ENCODE measurements around the gene MED9. TPM values are rescaled to one million over a fixed set of nuclear protein-coding genes. Genes with fewer than 3 reads are reported as not detected.

The MED9 gene
- total RNA-seq, 1 donor from 2014 or later: 19.3 TPM

DNA sequence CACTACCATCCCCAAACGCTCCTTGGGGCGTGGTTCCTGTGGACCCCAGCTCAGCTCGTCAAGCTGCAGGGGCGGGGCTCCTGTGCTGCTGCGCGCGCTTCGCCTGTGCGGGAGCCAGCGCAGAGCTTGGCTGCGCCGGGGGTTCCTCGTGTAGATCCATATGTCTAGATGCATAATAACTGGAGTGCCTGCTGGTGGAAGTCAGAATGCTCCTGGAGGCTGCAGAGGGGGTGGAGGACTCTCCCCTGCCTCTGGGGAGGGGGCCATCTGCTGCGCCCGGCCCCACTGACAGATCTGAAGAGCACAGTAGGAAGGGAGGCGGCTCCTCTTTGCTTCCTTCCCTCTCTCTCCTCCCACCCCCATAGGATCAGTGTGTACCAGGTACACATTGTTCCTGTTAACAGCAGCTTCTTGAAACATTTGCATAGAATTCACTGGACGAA is 14.8 kb downstream of the MED9 start:
- Mint-ChIP-seq H3K9me3 (no peaks in the 10 kb centered on the region), H3K27ac (peak overlapping the region; percentile 42), H3K27me3 (peaks cover 20% of the 10 kb centered on the region), H3K36me3 (peaks cover 28% of the 10 kb centered on the region), H3K4me1 (ENCODE audit: unreplicated experiment) (peaks cover 14% of the 10 kb centered on the region), H3K4me3 (no peak overlapping the region)
- DNase-seq (ENCODE audit: extremely low spot score, unreplicated experiment): no peak
- TF ChIP-seq, protein P1, sequence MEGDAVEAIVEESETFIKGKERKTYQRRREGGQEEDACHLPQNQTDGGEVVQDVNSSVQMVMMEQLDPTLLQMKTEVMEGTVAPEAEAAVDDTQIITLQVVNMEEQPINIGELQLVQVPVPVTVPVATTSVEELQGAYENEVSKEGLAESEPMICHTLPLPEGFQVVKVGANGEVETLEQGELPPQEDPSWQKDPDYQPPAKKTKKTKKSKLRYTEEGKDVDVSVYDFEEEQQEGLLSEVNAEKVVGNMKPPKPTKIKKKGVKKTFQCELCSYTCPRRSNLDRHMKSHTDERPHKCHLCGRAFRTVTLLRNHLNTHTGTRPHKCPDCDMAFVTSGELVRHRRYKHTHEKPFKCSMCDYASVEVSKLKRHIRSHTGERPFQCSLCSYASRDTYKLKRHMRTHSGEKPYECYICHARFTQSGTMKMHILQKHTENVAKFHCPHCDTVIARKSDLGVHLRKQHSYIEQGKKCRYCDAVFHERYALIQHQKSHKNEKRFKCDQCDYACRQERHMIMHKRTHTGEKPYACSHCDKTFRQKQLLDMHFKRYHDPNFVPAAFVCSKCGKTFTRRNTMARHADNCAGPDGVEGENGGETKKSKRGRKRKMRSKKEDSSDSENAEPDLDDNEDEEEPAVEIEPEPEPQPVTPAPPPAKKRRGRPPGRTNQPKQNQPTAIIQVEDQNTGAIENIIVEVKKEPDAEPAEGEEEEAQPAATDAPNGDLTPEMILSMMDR (conservative IDR thresholded peaks at IDR 0.05): no peak

DNA sequence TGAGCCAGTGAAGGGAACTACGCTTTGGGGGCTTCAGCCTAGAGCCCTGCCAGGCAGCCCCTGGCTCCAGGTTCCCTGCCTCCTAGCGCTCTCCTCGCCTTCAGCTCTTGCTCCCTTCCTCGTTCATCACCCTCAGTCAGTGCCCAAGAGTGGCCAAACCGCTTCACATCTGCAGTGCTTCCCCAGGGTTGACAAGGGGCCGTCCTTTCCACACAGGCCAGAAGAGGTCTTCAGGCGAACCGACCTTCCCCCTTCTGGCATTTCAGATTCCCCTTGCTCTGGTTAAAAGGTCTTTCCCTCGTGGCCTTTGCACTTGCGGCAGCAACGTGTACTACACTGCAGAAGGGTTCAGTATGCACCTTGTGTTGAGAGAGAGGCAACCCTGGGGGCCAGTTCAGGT is 15.3 kb downstream of the MED9 start:
- Mint-ChIP-seq H3K4me3 (peak overlapping the region; percentile 62), H3K27me3 (peaks cover 20% of the 10 kb centered on the region), H3K36me3 (peaks cover 25% of the 10 kb centered on the region), H3K4me1 (ENCODE audit: unreplicated experiment) (peaks cover 14% of the 10 kb centered on the region), H3K9me3 (no peaks in the 10 kb centered on the region), H3K27ac (peak overlapping the region; percentile 42)
- TF ChIP-seq, protein P1 (conservative IDR thresholded peaks at IDR 0.05): no peak
- DNase-seq (ENCODE audit: extremely low spot score, unreplicated experiment): no peak

DNA sequence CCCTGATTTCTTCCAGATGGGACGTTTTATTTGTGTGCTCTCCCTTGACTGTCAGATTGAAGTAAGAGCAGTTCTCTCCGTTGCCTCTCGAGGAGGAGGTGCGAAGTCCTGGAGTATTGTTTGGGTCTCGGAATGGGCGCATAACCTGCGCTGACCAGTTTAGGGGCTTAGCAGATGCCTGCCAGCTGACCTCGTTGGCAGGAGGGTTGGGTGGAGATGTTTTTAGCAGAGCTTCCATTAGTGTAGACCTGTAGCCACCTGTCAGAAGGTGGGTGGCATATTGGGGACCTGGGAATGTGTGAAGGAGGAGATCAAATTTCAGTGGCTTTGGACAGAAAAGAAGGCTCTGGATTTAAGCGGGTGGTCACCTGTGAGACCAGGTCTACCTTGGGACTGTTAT is 15.8 kb downstream of the MED9 start:
- peak overlapping the region; percentile 42 for H3K27ac Mint-ChIP-seq
- H3K4me1 Mint-ChIP-seq (ENCODE audit: unreplicated experiment): peaks cover 14% of the 10 kb centered on the region
- DNase-seq (ENCODE audit: extremely low spot score, unreplicated experiment): no peak
- peaks cover 20% of the 10 kb centered on the region for H3K27me3 Mint-ChIP-seq
- no peaks in the 10 kb centered on the region for H3K9me3 Mint-ChIP-seq
- peak overlapping the region; percentile 62 for H3K4me3 Mint-ChIP-seq
- H3K36me3 Mint-ChIP-seq: peaks cover 21% of the 10 kb centered on the region
- TF ChIP-seq, protein P1 (conservative IDR thresholded peaks at IDR 0.05): no peak

DNA sequence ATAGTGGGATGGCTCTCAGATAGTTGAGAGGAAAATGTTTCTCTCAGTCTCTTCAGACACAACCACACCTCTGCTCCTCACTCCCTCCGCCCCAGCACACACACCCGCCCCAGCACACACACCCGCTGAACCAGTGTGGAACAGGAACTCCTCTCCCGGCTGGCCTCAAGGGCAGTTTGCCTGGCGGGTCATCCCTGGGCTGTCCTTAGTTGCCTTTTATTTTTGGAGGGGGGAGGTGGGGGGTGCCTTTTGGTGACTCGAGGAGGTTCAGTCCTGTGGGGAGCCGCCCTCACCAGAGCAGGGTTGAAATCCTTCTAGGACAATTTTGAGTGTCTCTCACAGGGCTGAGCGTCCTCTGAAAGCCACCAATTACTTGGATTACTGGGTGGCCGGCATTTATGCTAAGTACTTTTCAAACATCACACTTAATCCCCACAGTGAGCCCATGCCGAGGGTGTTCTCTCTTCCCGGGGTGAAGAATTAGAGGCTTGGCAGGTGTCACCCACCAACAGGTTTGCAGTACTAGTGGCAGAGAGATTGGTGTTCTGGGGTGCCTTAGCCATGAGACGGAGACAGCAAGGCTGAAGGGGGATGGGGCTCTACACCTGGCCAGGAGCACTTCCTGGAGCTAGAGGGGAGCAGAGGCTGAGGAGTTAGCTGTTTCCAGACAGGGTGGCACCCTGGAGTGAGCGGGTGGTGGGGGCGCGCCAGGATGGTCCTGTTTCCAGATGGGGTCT is 16.6 kb downstream of the MED9 start:
- TF ChIP-seq, protein P1 (conservative IDR thresholded peaks at IDR 0.05): no peak
- Mint-ChIP-seq H3K27ac (peak overlapping the region; percentile 78), H3K27me3 (peaks cover 20% of the 10 kb centered on the region), H3K4me3 (peak overlapping the region; percentile 71), H3K36me3 (peaks cover 16% of the 10 kb centered on the region), H3K4me1 (ENCODE audit: unreplicated experiment) (peaks cover 14% of the 10 kb centered on the region), H3K9me3 (no peaks in the 10 kb centered on the region)
- no peak for DNase-seq (ENCODE audit: extremely low spot score, unreplicated experiment)

DNA sequence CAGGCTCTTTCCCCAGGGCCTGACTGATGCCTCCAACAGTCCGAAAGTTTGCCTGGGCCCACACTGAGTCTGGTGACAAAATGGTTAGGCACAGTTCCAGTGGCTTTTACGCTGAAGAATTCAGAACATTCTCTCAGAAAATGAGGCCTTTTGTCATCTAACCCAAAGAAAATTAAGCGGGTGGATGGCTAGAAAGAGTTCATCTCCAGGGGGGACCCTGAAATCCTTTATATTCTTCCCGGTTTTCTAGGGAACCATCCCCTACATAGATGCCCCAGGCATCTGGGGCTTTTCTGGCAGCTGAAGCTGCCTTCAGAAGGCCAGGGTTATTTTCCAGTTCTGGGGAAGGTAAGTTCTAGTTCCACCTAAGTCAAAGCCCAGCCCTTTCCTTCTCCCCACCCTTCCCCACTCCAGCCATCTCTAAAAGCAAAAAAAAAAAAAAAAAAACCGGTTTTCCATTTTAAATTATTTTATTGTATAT is 17.2 kb downstream of the MED9 start:
- peaks cover 16% of the 10 kb centered on the region for H3K36me3 Mint-ChIP-seq
- H3K4me3 Mint-ChIP-seq: peak overlapping the region; percentile 44
- DNase-seq (ENCODE audit: extremely low spot score, unreplicated experiment): no peak
- peaks cover 14% of the 10 kb centered on the region for H3K4me1 Mint-ChIP-seq (ENCODE audit: unreplicated experiment)
- H3K9me3 Mint-ChIP-seq: no peaks in the 10 kb centered on the region
- no peak overlapping the region for H3K27ac Mint-ChIP-seq
- peaks cover 20% of the 10 kb centered on the region for H3K27me3 Mint-ChIP-seq
- TF ChIP-seq, protein P1 (conservative IDR thresholded peaks at IDR 0.05): no peak
